AG09309 (cell line): ENCODE measurements around the gene DUSP16.

Source experiments
- DNase-seq: peaks from one replicate; pipeline ENCODE4 v3.0.0-alpha.2; 2010; ENCODE audit warnings: low read depth
- H3K4me3 ChIP-seq: 2 replicates; pipeline ENCODE4 v1.5.1; 2011; ENCODE audit warnings: mild to moderate bottlenecking, low read depth, low read length, moderate library complexity; ENCODE audit not compliant: control insufficient read depth
- TF ChIP-seq, protein P1 (sequence below): IDR thresholded peaks from 2 replicates; pipeline ENCODE4 v1.5.1; 2011; ENCODE audit warnings: mild to moderate bottlenecking, low read depth, low read length, inconsistent platforms; ENCODE audit not compliant: insufficient read depth, control insufficient read depth; ENCODE audit errors: missing control alignments

DUSP16 gene

DNA sequence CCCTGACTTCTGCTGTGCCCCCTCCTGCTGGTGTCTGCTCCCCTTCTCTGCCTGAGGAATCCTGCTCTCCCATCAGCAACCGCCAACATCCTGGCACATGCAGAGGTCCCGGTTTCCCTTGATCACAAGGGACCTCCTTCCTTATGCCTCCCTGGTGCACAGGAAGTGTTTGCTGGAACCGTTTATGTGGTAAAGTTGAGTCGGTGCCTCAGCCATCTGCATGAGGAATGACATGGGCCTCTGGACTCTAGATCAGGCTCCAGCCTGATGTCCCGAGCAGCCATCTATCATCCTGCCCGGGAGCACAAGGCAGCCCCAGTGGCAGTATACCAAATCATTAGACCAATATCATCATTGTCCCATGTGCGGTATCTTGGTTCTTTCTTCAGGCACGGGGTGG, 115.4 kb downstream of the DUSP16 start:
- TF ChIP-seq, protein P1, sequence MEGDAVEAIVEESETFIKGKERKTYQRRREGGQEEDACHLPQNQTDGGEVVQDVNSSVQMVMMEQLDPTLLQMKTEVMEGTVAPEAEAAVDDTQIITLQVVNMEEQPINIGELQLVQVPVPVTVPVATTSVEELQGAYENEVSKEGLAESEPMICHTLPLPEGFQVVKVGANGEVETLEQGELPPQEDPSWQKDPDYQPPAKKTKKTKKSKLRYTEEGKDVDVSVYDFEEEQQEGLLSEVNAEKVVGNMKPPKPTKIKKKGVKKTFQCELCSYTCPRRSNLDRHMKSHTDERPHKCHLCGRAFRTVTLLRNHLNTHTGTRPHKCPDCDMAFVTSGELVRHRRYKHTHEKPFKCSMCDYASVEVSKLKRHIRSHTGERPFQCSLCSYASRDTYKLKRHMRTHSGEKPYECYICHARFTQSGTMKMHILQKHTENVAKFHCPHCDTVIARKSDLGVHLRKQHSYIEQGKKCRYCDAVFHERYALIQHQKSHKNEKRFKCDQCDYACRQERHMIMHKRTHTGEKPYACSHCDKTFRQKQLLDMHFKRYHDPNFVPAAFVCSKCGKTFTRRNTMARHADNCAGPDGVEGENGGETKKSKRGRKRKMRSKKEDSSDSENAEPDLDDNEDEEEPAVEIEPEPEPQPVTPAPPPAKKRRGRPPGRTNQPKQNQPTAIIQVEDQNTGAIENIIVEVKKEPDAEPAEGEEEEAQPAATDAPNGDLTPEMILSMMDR: no peak
- no peak for DNase-seq
- no peak overlapping the region for H3K4me3 ChIP-seq

DNA sequence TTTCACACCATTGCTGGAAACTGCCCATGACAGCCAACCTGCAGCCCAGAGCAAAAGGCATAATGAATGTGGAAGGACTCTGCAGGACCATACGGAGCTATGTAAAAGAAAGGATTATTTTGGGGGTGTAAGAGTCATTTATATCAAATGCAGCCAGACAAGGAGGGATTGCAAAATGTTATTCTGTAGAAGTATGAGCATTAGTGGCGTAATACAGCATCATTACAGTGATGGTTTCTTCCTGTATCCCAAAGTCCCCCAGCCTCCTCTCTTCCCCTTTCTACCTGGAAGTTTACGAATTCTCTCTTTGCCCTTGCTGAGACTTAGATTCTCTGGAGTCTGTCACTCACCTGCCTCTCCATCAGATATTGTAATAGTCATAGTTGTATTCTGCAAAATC, 115.9 kb downstream of the DUSP16 start:
- TF ChIP-seq, protein P1: no peak
- no peak overlapping the region for H3K4me3 ChIP-seq
- DNase-seq: no peak

GRCh38 chr12:12445882-12446181, 116.8 kb downstream of the DUSP16 start:
- TF ChIP-seq, protein P1: no peak
- DNase-seq: no peak
- H3K4me3 ChIP-seq: no peak overlapping the region

DNA sequence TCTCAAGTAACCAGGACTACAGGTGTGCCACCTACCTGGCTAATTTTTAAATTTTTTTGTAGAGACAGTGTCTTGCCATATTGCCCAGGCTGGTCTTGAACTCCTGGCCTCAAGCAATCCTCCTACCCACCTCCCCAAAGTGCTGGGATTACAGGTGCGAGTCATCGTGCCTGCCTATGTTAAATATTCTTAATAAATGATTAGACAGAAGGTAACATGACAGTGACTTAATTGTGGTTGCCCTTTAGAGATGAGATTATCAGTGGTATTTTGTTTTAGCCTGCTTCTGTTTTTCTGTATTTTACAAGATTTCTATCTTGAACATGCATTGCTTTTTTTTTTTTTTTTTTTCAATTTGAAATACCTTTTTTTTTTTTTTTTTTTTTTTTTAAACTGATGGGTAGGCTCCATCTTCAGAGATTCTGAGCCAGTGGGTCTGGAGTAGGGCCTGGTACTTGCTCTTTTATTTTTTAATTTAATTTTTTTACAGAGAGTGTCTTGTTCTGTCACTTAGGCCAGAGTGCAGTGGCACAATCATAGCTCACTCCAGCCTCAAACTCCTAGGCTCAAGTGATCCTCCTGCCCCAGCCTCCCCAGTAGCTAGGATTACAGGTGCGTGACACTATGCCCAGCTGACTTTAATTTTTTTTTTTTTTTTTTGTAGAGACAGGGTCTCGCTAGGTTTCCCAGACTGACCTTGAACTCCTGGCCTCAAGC, 117.3 kb downstream of the DUSP16 start:
- H3K4me3 ChIP-seq: no peak overlapping the region
- DNase-seq: no peak
- TF ChIP-seq, protein P1: no peak

DNA sequence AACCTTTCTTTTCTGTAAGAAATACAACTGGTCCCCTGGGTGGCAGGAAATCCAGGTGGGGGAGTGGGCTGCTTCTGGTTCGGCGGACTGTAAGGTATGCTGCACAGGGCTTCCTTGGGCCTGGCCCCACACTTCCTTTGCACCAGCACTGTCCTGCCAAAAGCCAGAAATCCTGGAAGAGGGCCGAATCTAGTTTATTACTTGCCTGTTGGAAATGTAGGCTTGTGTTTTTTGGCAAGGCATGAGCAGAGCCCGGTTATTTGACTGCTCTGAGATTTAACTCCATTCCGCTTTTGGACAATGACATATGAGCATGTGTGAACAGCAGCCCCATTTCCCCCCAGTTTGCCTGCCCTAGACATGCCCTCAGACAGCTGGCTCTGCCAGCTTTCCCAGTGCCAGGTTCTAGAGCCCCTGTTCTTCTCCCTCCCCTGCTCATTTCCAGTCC, 119.2 kb downstream of the DUSP16 start:
- TF ChIP-seq, protein P1: no peak
- H3K4me3 ChIP-seq: no peak overlapping the region
- no peak for DNase-seq

DNA sequence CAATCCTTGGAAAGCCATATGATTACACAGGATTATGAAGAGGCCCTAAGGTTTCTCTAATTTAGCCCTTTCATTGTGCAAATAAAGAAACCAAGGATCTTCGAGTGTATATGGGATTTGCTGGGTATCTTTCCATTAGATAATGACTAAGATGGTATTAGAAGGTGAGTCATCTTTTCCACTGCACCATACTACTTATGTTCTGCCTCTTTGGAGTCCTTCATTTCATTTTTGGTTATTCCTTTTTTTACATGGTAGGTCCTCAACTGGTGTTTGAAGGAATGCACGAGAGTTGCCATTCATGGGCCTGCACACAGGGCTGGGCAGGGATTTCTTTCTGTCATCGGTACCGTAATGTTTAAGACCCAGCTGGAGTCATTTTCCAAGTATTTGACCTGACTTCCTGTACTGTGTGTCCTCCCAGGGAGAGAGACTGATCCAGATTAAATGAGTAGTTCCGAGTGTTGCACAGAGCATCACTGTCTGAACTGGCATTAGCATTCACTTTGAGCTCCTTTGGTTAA, 120.1 kb downstream of the DUSP16 start:
- no peak overlapping the region for H3K4me3 ChIP-seq
- no peak for DNase-seq
- TF ChIP-seq, protein P1: no peak

GRCh38 chr12:12441843-12442461, 120.7 kb downstream of the DUSP16 start:
- DNase-seq: no peak
- H3K4me3 ChIP-seq: no peak overlapping the region
- TF ChIP-seq, protein P1: no peak
